ENCODE measurements around the gene GRM1.
"Not testable (repeated sequence)": the region's sequence is repeated elsewhere in the genome, so short reads cannot be mapped to it uniquely, and the experiment has no call there.

The GRM1 gene

GRCh38 chr6:146240322-146240721 lies 211.5 kb downstream of the GRM1 start:
- no peak for DNase-seq (ENCODE audit: low read depth)
- TF ChIP-seq CTCF (IDR thresholded peaks at IDR 0.05; ENCODE audit: control insufficient read depth, insufficient read depth, low read depth, low read length, missing control alignments), result no peak
- no peak overlapping the region for H3K4me3 ChIP-seq (ENCODE audit: control insufficient read depth, low read depth, low read length)

- no peak overlapping the region for H3K4me3 ChIP-seq (ENCODE audit: control insufficient read depth, low read depth, low read length)
- no peak for TF ChIP-seq CTCF (IDR thresholded peaks at IDR 0.05; ENCODE audit: control insufficient read depth, insufficient read depth, low read depth, low read length, missing control alignments)
- DNase-seq (ENCODE audit: low read depth), result no peak
These were observed 211.9 kb downstream of the GRM1 start for GRCh38 chr6:146240807-146241206.

- DNase-seq (ENCODE audit: low read depth); H3K4me3 ChIP-seq (ENCODE audit: control insufficient read depth, low read depth, low read length): not testable (repeated sequence)
These were observed 214.8 kb downstream of the GRM1 start for GRCh38 chr6:146243646-146244045.

GRCh38 chr6:146244630-146245143 lies 215.8 kb downstream of the GRM1 start:
- H3K4me3 ChIP-seq (ENCODE audit: control insufficient read depth, low read depth, low read length), result no peak overlapping the region
- no peak for TF ChIP-seq CTCF (IDR thresholded peaks at IDR 0.05; ENCODE audit: control insufficient read depth, insufficient read depth, low read depth, low read length, missing control alignments)
- DNase-seq (ENCODE audit: low read depth), result no peak

- DNase-seq (ENCODE audit: low read depth), result no peak
- H3K4me3 ChIP-seq (ENCODE audit: control insufficient read depth, low read depth, low read length), result no peak overlapping the region
- TF ChIP-seq CTCF (IDR thresholded peaks at IDR 0.05; ENCODE audit: control insufficient read depth, insufficient read depth, low read depth, low read length, missing control alignments), result no peak
These were observed 217.2 kb downstream of the GRM1 start for GRCh38 chr6:146246028-146246427.

GRCh38 chr6:146253691-146254090 lies 224.8 kb downstream of the GRM1 start:
- TF ChIP-seq CTCF (IDR thresholded peaks at IDR 0.05; ENCODE audit: control insufficient read depth, insufficient read depth, low read depth, low read length, missing control alignments), result no peak
- DNase-seq (ENCODE audit: low read depth), result no peak
- no peak overlapping the region for H3K4me3 ChIP-seq (ENCODE audit: control insufficient read depth, low read depth, low read length)

GRCh38 chr6:146258206-146258605 lies 229.3 kb downstream of the GRM1 start:
- no peak overlapping the region for H3K4me3 ChIP-seq (ENCODE audit: control insufficient read depth, low read depth, low read length)

More at GRCh38 chr6:146258206-146258605, 229.3 kb downstream of the GRM1 start:
- no peak for TF ChIP-seq CTCF (IDR thresholded peaks at IDR 0.05; ENCODE audit: control insufficient read depth, insufficient read depth, low read depth, low read length, missing control alignments)
- no peak for DNase-seq (ENCODE audit: low read depth)
